ENCODE measurements around the gene ILRUN.

GRCh38 chr6:34650823-34651222, 45.7 kb downstream of the ILRUN start:
- TF ChIP-seq TAF1 (IDR thresholded peaks at IDR 0.05; ENCODE audit: control insufficient read depth, extremely low read depth, insufficient read depth, low read length, severe bottlenecking) (no peak), FOXK2 (conservative IDR thresholded peaks at IDR 0.05 in 1 of 2, IDR thresholded peaks at IDR 0.05 in 1 of 2; ENCODE audit: low read depth in 2 of 2) (no peak), ESRRA (IDR thresholded peaks at IDR 0.05; ENCODE audit: borderline replicate concordance, low read depth) (no peak), FOXP1 (CRISPR knock-in tag; IDR thresholded peaks at IDR 0.05) (no peak), GTF2F1 (IDR thresholded peaks at IDR 0.05; ENCODE audit: low read depth, low read length) (no peak), CTCF (IDR thresholded peaks at IDR 0.05 in 2 of 3, conservative IDR thresholded peaks at IDR 0.05 in 1 of 3; ENCODE audit: insufficient read depth in 2 of 3, low read depth in 1 of 3, low read length in 3 of 3) (no peak), ZNF274 (IDR thresholded peaks at IDR 0.05; ENCODE audit: borderline replicate concordance, low read depth, low read length) (no peak), ZNF668 (CRISPR knock-in tag; IDR thresholded peaks at IDR 0.05) (no peak)
- TF ChIP-seq, protein P1, sequence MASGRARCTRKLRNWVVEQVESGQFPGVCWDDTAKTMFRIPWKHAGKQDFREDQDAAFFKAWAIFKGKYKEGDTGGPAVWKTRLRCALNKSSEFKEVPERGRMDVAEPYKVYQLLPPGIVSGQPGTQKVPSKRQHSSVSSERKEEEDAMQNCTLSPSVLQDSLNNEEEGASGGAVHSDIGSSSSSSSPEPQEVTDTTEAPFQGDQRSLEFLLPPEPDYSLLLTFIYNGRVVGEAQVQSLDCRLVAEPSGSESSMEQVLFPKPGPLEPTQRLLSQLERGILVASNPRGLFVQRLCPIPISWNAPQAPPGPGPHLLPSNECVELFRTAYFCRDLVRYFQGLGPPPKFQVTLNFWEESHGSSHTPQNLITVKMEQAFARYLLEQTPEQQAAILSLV (tag; IDR thresholded peaks at IDR 0.05), result no peak

Measured in K562 (cell line).